ENCODE data around the gene PPFIA2.

- TF ChIP-seq CTCF (IDR thresholded peaks at IDR 0.05) (no peak), POLR2A (IDR thresholded peaks at IDR 0.05) (no peak)
Measured at GRCh38 chr12:81359736-81360135, 399.4 kb downstream of the PPFIA2 start.

All from suprapubic skin (tissue), 3 donors.